CD4-positive, alpha-beta T cell (primary cell): ENCODE data around the gene DDX54. TPM values are rescaled to one million over a fixed set of nuclear protein-coding genes. Genes with fewer than 3 reads are reported as not detected.
A peak's percentile ranks its signal among the peaks of the same experiment; 100 is the strongest.

Experiments used
- ATAC-seq: fragments of 200-7000 bp; cut with Tn5 transposase; one replicate; pipeline ENCODE4 v1.10.0; 2022; ENCODE audit warnings: mild to moderate bottlenecking; ENCODE audit not compliant: poor library complexity
- CTCF ChIA-PET: fragments of 350-600 bp; sonication (Branson Sonifier 250); formaldehyde crosslinking; loops from one replicate; lab custom pipeline; 2021; ENCODE audit warnings: antibody characterized with exemption, inconsistent platforms; lab: Charles Lee
- POLR2A ChIA-PET: fragments of 350-600 bp; sonication (Branson Sonifier 250); formaldehyde crosslinking; loops from one replicate; lab custom pipeline; 2021; ENCODE audit warnings: antibody characterized with exemption, inconsistent platforms; lab: Charles Lee
- DNase-seq, 14 experiments: peaks; one replicate each; pipeline ENCODE4 v3.0.0-alpha.2; 2013 to 2020; ENCODE audit warnings: mixed read lengths in 2 of 14
- H3K27ac ChIP-seq, 2 donors: one replicate each; pipeline versions ENCODE4 v1.5.1 to v1.7.0; 2013; ENCODE audit warnings: low read length in 2 of 2, low read depth in 1 of 2, mild to moderate bottlenecking in 1 of 2
- H3K27me3 ChIP-seq, 2 experiments: 1 replicate in 1 of 2; 2 replicates in 1 of 2; pipeline versions ENCODE4 v1.6.1 to v1.7.0; 2013; ENCODE audit warnings: low read length in 2 of 2, control low read depth in 1 of 2, mild to moderate bottlenecking in 1 of 2, moderate library complexity in 1 of 2; ENCODE audit not compliant: insufficient read depth in 2 of 2, control insufficient read depth in 1 of 2
- H3K36me3 ChIP-seq: one replicate; pipeline ENCODE4 v1.6.1; 2013; ENCODE audit warnings: low read length, control low read depth; ENCODE audit not compliant: insufficient read depth
- H3K4me1 ChIP-seq: one replicate; pipeline ENCODE4 v1.6.1; 2013; ENCODE audit warnings: low read length, control low read depth; ENCODE audit not compliant: insufficient read depth
- H3K4me3 ChIP-seq: one replicate; pipeline ENCODE4 v1.5.1; 2013; ENCODE audit warnings: mild to moderate bottlenecking, low read length, moderate library complexity
- H3K9me3 ChIP-seq, 2 experiments: 1 replicate in 1 of 2; 2 replicates in 1 of 2; pipeline versions ENCODE4 v1.6.1 to v1.7.0; 2013; ENCODE audit warnings: low read length in 2 of 2, mild to moderate bottlenecking in 2 of 2, control low read depth in 1 of 2, moderate library complexity in 1 of 2; ENCODE audit not compliant: control insufficient read depth in 1 of 2, insufficient read depth in 1 of 2
- H3K27ac Mint-ChIP-seq: one replicate; pipeline ENCODE4 v1.8.0; 2020; ENCODE audit warnings: mixed read lengths
- H3K27me3 Mint-ChIP-seq: one replicate; pipeline ENCODE4 v1.8.0; 2021; ENCODE audit warnings: mixed read lengths
- H3K36me3 Mint-ChIP-seq: one replicate; pipeline ENCODE4 v1.8.0; 2021; ENCODE audit warnings: low read depth, mixed read lengths
- H3K4me1 Mint-ChIP-seq: one replicate; pipeline ENCODE4 v1.8.0; 2021; ENCODE audit warnings: low read depth, mixed read lengths
- H3K4me3 Mint-ChIP-seq: one replicate; pipeline ENCODE4 v1.8.0; 2020; ENCODE audit warnings: mild to moderate bottlenecking, mixed read lengths
- H3K9me3 Mint-ChIP-seq: one replicate; pipeline ENCODE4 v1.8.0; 2020; ENCODE audit warnings: mixed read lengths
- CTCF ChIP-seq: fragments of 200-600 bp; IDR thresholded peaks from one replicate; pipeline ENCODE4 v1.8.0; 2022; ENCODE audit warnings: antibody characterized with exemption, mild to moderate bottlenecking
- intact Hi-C, 2 experiments: fragments of 100-400 bp; cut with DNase I in 1 of 2; cut with micrococcal nuclease in 1 of 2; formaldehyde crosslinking; loops; one replicate each; pipeline versions ENCODE4 v1.15.1 to v1.9.0; 2023 to 2025; cut with DNase I, micrococcal nuclease
- total RNA-seq, 174 experiments: library from RNA in 2 of 174; stranded (reverse) in 2 of 174; gene quantifications; one replicate each; pipeline ENCODE4 v1.2.3 and lab custom pipeline; 2021 to 2026

The DDX54 gene
- total RNA-seq, 2 experiments from 2014 or later, result 56.8 to 61.1 TPM

- no peak overlapping the region for H3K4me3 Mint-ChIP-seq
- H3K27me3 Mint-ChIP-seq, result no peaks in the 10 kb centered on the region
- no peaks in the 10 kb centered on the region for H3K9me3 Mint-ChIP-seq
- H3K9me3 ChIP-seq, result no peaks in the 10 kb centered on the region
- peaks cover 85% of the 10 kb centered on the region for H3K36me3 Mint-ChIP-seq
- intact Hi-C loops, result no loop called here
- H3K4me3 ChIP-seq, result no peak overlapping the region
- H3K4me1 Mint-ChIP-seq, result peaks cover 13% of the 10 kb centered on the region
- no peak for TF ChIP-seq CTCF
- POLR2A ChIA-PET, result no interaction called here
- peaks cover 22% of the 10 kb centered on the region for H3K4me1 ChIP-seq
- no peak overlapping the region for H3K27ac Mint-ChIP-seq
- CTCF ChIA-PET, result no interaction called here
- H3K27ac ChIP-seq, result no peak overlapping the region
- no peak for ATAC-seq
- H3K27me3 ChIP-seq, result no peaks in the 10 kb centered on the region
- DNase-seq, result no peak
- peaks cover 80% of the 10 kb centered on the region for H3K36me3 ChIP-seq
Observed at GRCh38 chr12:113179023-113179422, 6.3 kb downstream of the DDX54 start.

- ChIA-PET CTCF (interaction anchor here (0.6 to 1.9 kb wide), 21 partner anchors 10 to 196 kb away, joined by 3 to 21 read pairs (median 3); partner anchors contain the start of genes DDX54, OAS2, RASAL1 and RITA1), POLR2A (interaction anchor here (1.0 to 1.4 kb wide), 4 partner anchors 10 to 87 kb away, joined by 3 to 5 read pairs (median 4); partner anchors contain the start of gene DDX54)
- peak; percentile 100 for TF ChIP-seq CTCF
- no peak overlapping the region for H3K4me3 Mint-ChIP-seq
- no peak overlapping the region for H3K27ac Mint-ChIP-seq
- Histone ChIP-seq H3K9me3 (no peaks in the 10 kb centered on the region), H3K36me3 (peaks cover 94% of the 10 kb centered on the region), H3K4me1 (no peaks in the 10 kb centered on the region), H3K27me3 (no peaks in the 10 kb centered on the region), H3K27ac (no peak overlapping the region), H3K4me3 (no peak overlapping the region)
- H3K27me3 Mint-ChIP-seq, result no peaks in the 10 kb centered on the region
- ATAC-seq, result peak; percentile 87
- no peaks in the 10 kb centered on the region for H3K4me1 Mint-ChIP-seq
- H3K36me3 Mint-ChIP-seq, result peaks cover 93% of the 10 kb centered on the region
- DNase-seq, result peak; percentile 67 to 84 (median 73)
- intact Hi-C loops, result loop anchor here (1.0 to 5.0 kb wide), 7 partner anchors 22 to 272 kb away; partner anchors contain the start of gene RASAL1 (in 1 of the 2)
- no peaks in the 10 kb centered on the region for H3K9me3 Mint-ChIP-seq
Observed at GRCh38 chr12:113174461-113175384, 10.6 kb downstream of the DDX54 start.

- Mint-ChIP-seq H3K4me1 (no peaks in the 10 kb centered on the region), H3K27me3 (no peaks in the 10 kb centered on the region), H3K27ac (no peak overlapping the region), H3K4me3 (no peak overlapping the region), H3K36me3 (peaks cover 93% of the 10 kb centered on the region), H3K9me3 (no peaks in the 10 kb centered on the region)
- H3K36me3 ChIP-seq, result peaks cover 93% of the 10 kb centered on the region
- ChIA-PET CTCF (interaction anchor here (0.6 to 1.2 kb wide), 4 partner anchors 166 to 238 kb away, joined by 3 read pairs; no protein-coding TSS in a partner anchor), POLR2A (interaction anchor here (1.0 to 1.4 kb wide), 2 partner anchors 20 to 70 kb away, joined by 3 to 4 read pairs; no protein-coding TSS in a partner anchor)
- no peak overlapping the region for H3K4me3 ChIP-seq
- intact Hi-C loops, result loop anchor here (5.0 kb wide), 4 partner anchors 36 to 271 kb away; partner anchors contain the start of gene RASAL1 (in 1 of the 2)
- H3K27me3 ChIP-seq, result no peaks in the 10 kb centered on the region
- H3K27ac ChIP-seq, result no peak overlapping the region
- no peaks in the 10 kb centered on the region for H3K9me3 ChIP-seq
- H3K4me1 ChIP-seq, result no peaks in the 10 kb centered on the region
- DNase-seq (no peak), ATAC-seq (no peak)
- no peak for TF ChIP-seq CTCF
Observed at GRCh38 chr12:113173081-113173698, 12.1 kb downstream of the DDX54 start.
